Thyroid gland (tissue), 4 donors: ENCODE measurements around the gene ABCC4. TPM values are rescaled to one million over a fixed set of nuclear protein-coding genes. Genes with fewer than 3 reads are reported as not detected.

ENCODE experiments used
- DNase-seq, 2 donors: peaks; one replicate each; pipeline ENCODE4 v3.0.0-alpha.2; 2019
- H3K27ac ChIP-seq, 3 donors: fragments of 200-600 bp; sonication (generic); 1 replicate in 2 of 3; 2 replicates in 1 of 3; pipeline ENCODE4 v1.5.1; 2016 to 2019; ENCODE audit warnings: mild to moderate bottlenecking in 1 of 3, moderate library complexity in 1 of 3
- H3K27me3 ChIP-seq: fragments of 200-600 bp; sonication (generic); one replicate; pipeline ENCODE4 v1.5.1; 2019
- H3K36me3 ChIP-seq, 2 donors: fragments of 200-600 bp; sonication (generic); one replicate each; pipeline ENCODE4 v1.5.1; 2016 to 2019
- H3K4me1 ChIP-seq, 2 donors: fragments of 200-600 bp; sonication (generic); one replicate each; pipeline ENCODE4 v1.5.1; 2017 to 2019
- H3K4me3 ChIP-seq, 3 donors: fragments of 200-600 bp; sonication (generic); replicated peaks in 1 of 3; 1 replicate in 2 of 3; 2 replicates in 1 of 3; pipeline ENCODE4 v1.5.1; 2016; ENCODE audit warnings: mild to moderate bottlenecking in 1 of 3
- H3K9me3 ChIP-seq: fragments of 200-600 bp; sonication (generic); one replicate; pipeline ENCODE4 v1.5.1; 2017
- CTCF ChIP-seq, 6 experiments: fragments of 200-600 bp in 3 of 6; fragments of 450-650 bp in 3 of 6; sonication (generic) in 3 of 6; IDR thresholded peaks; one replicate each; pipeline ENCODE4 v1.5.1; 2016 to 2019; ENCODE audit warnings: antibody characterized with exemption in 6 of 6, mild to moderate bottlenecking in 2 of 6, inconsistent platforms in 1 of 6, moderate library complexity in 1 of 6
- POLR2A ChIP-seq, 2 donors: fragments of 450-650 bp; IDR thresholded peaks; one replicate each; pipeline ENCODE4 v1.6.1; 2017; ENCODE audit warnings: antibody characterized with exemption in 2 of 2, mild to moderate bottlenecking in 2 of 2, moderate library complexity in 1 of 2
- WGBS, 2 donors: methylation state at CpG; one replicate each; pipeline ENCODE4 v1.1.5; 2017; 5-methylcytosine and 5-hydroxymethylcytosine counted together
- intact Hi-C: fragments of 100-400 bp; cut with DNase I; formaldehyde crosslinking; loops from one replicate; pipeline ENCODE4 v1.15.1; 2023
- total RNA-seq, 4 donors: library from RNA; depleted of rRNA; stranded (reverse); fragments of >200 nt; gene quantifications; one replicate each; pipeline ENCODE4 v1.2.3, GENCODE V29; 2016

The ABCC4 gene
- total RNA-seq, 4 donors from 2014 or later, result 9.1 to 29.6 (median 19.7) TPM

GRCh38 chr13:94992036-94992960 is 309.0 kb downstream of the ABCC4 start:
- WGBS, 2 donors, result 62 to 68% methylated on average over 9 of the region's 9 CpGs
- Histone ChIP-seq H3K27me3 (no peaks in the 10 kb centered on the region), H3K27ac (no peak overlapping the region), H3K36me3 (no peaks in the 10 kb centered on the region), H3K9me3 (no peaks in the 10 kb centered on the region), H3K4me3 (no peak overlapping the region), H3K4me1 (no peaks in the 10 kb centered on the region)
- intact Hi-C loops, result no loop called here
- TF ChIP-seq CTCF (IDR thresholded peaks at IDR 0.05) (no peak), POLR2A (IDR thresholded peaks at IDR 0.05) (no peak)
- no peak for DNase-seq

- TF ChIP-seq POLR2A (IDR thresholded peaks at IDR 0.05) (no peak), CTCF (IDR thresholded peaks at IDR 0.05) (no peak)
- H3K27me3 ChIP-seq, result no peaks in the 10 kb centered on the region
- H3K36me3 ChIP-seq, result no peaks in the 10 kb centered on the region
- H3K4me1 ChIP-seq, result no peaks in the 10 kb centered on the region
- WGBS, 2 donors, result 29 to 42% methylated on average over 3 of the region's 3 CpGs
- no peak overlapping the region for H3K4me3 ChIP-seq
- DNase-seq, result no peak
- no peaks in the 10 kb centered on the region for H3K9me3 ChIP-seq
- H3K27ac ChIP-seq, result no peak overlapping the region
- intact Hi-C loops, result no loop called here
Observed at GRCh38 chr13:94988654-94989053, 312.6 kb downstream of the ABCC4 start.

- Histone ChIP-seq H3K36me3 (no peaks in the 10 kb centered on the region), H3K4me3 (no peak overlapping the region), H3K27ac (no peak overlapping the region), H3K27me3 (no peaks in the 10 kb centered on the region), H3K4me1 (no peaks in the 10 kb centered on the region), H3K9me3 (no peaks in the 10 kb centered on the region)
- no peak for TF ChIP-seq POLR2A (IDR thresholded peaks at IDR 0.05)
- TF ChIP-seq CTCF (IDR thresholded peaks at IDR 0.05), result no peak
- WGBS, 2 donors, result 100% methylated on average over 1 of the region's 1 CpG
- intact Hi-C loops, result no loop called here
- DNase-seq, result no peak
Observed at GRCh38 chr13:94987869-94988268, 313.4 kb downstream of the ABCC4 start.

- DNase-seq, result no peak
- TF ChIP-seq POLR2A (IDR thresholded peaks at IDR 0.05), result no peak
- no peak for TF ChIP-seq CTCF (IDR thresholded peaks at IDR 0.05)
- no peaks in the 10 kb centered on the region for H3K36me3 ChIP-seq
- no peaks in the 10 kb centered on the region for H3K27me3 ChIP-seq
- no peaks in the 10 kb centered on the region for H3K4me1 ChIP-seq
- WGBS, 2 donors, result 84 to 91% methylated on average over 5 of the region's 5 CpGs
- H3K4me3 ChIP-seq, result no peak overlapping the region
- H3K9me3 ChIP-seq, result no peaks in the 10 kb centered on the region
- no peak overlapping the region for H3K27ac ChIP-seq
- intact Hi-C loops, result no loop called here
Observed at GRCh38 chr13:94987081-94987480, 314.2 kb downstream of the ABCC4 start.

GRCh38 chr13:94984958-94985357 is 316.3 kb downstream of the ABCC4 start:
- no peak overlapping the region for H3K27ac ChIP-seq
- DNase-seq, result no peak
- H3K9me3 ChIP-seq, result no peaks in the 10 kb centered on the region
- WGBS, 2 donors, result 81 to 85% methylated on average over 4 of the region's 4 CpGs
- no peak overlapping the region for H3K4me3 ChIP-seq
- H3K36me3 ChIP-seq, result no peaks in the 10 kb centered on the region
- H3K27me3 ChIP-seq, result no peaks in the 10 kb centered on the region
- intact Hi-C loops, result no loop called here
- no peaks in the 10 kb centered on the region for H3K4me1 ChIP-seq
- no peak for TF ChIP-seq POLR2A (IDR thresholded peaks at IDR 0.05)
- no peak for TF ChIP-seq CTCF (IDR thresholded peaks at IDR 0.05)
